Liver (tissue), 9 donors: ENCODE data around the gene TRMT11. TPM values are rescaled to one million over a fixed set of nuclear protein-coding genes. Genes with fewer than 3 reads are reported as not detected.

Experiments
- DNase-seq: peaks from one replicate; pipeline ENCODE4 v3.0.0-alpha.2; 2017; ENCODE audit warnings: low spot score
- H3K27ac ChIP-seq, 2 donors: one replicate each; pipeline ENCODE4 v1.7.0; 2013; ENCODE audit warnings: inconsistent platforms in 2 of 2, low read length in 2 of 2, control low read depth in 1 of 2, low read depth in 1 of 2, mild to moderate bottlenecking in 1 of 2
- H3K27me3 ChIP-seq, 4 donors: one replicate each; pipeline versions ENCODE4 v1.6.1 to v1.7.0; 2013; ENCODE audit warnings: low read length in 3 of 4, inconsistent platforms in 1 of 4, mild to moderate bottlenecking in 1 of 4, moderate library complexity in 1 of 4; ENCODE audit not compliant: control insufficient read depth in 4 of 4, insufficient read depth in 4 of 4
- H3K36me3 ChIP-seq, 4 donors: one replicate each; pipeline versions ENCODE4 v1.6.1 to v1.7.0; 2013; ENCODE audit warnings: low read length in 3 of 4, mild to moderate bottlenecking in 3 of 4, low read depth in 1 of 4, moderate library complexity in 1 of 4; ENCODE audit not compliant: control insufficient read depth in 4 of 4, insufficient read depth in 3 of 4
- H3K4me1 ChIP-seq, 4 donors: one replicate each; pipeline versions ENCODE4 v1.6.1 to v1.7.0; 2013; ENCODE audit warnings: low read length in 3 of 4, mild to moderate bottlenecking in 3 of 4, moderate library complexity in 1 of 4; ENCODE audit not compliant: control insufficient read depth in 4 of 4, insufficient read depth in 4 of 4
- H3K4me3 ChIP-seq, 3 donors: one replicate each; pipeline versions ENCODE4 v1.6.1 to v1.7.0; 2013; ENCODE audit warnings: low read length in 3 of 3, control low read depth in 1 of 3, low read depth in 1 of 3, mild to moderate bottlenecking in 1 of 3
- H3K9ac ChIP-seq, 2 donors: one replicate each; pipeline ENCODE4 v1.7.0; 2013; ENCODE audit warnings: low read length in 2 of 2, mild to moderate bottlenecking in 2 of 2, moderate library complexity in 2 of 2, control low read depth in 1 of 2, low read depth in 1 of 2
- H3K9me3 ChIP-seq, 4 donors: one replicate each; pipeline versions ENCODE4 v1.6.1 to v1.7.0; 2013; ENCODE audit warnings: low read length in 3 of 4; ENCODE audit not compliant: control insufficient read depth in 4 of 4
- EGR1 ChIP-seq, 2 donors: IDR thresholded peaks; 2 replicates each; pipeline ENCODE4 v1.6.1; 2016 to 2018; ENCODE audit warnings: antibody characterized with exemption in 2 of 2, low read depth in 2 of 2
- FOXA1 ChIP-seq: IDR thresholded peaks from 2 replicates; pipeline ENCODE4 v1.6.1; 2016; ENCODE audit warnings: antibody characterized with exemption
- FOXA2 ChIP-seq: IDR thresholded peaks from 2 replicates; pipeline ENCODE4 v1.6.1; 2016; ENCODE audit warnings: antibody characterized with exemption
- GABPA ChIP-seq, 2 donors: IDR thresholded peaks in 1 of 2; conservative IDR thresholded peaks in 1 of 2; 2 replicates each; pipeline ENCODE4 v1.6.1; 2016; ENCODE audit warnings: antibody characterized with exemption in 2 of 2, mild to moderate bottlenecking in 1 of 2, moderate library complexity in 1 of 2
- HNF4A ChIP-seq, 2 donors: conservative IDR thresholded peaks; 2 replicates each; pipeline ENCODE4 v1.6.1; 2016; ENCODE audit warnings: antibody characterized with exemption in 2 of 2, mild to moderate bottlenecking in 2 of 2
- HNF4G ChIP-seq: IDR thresholded peaks from 2 replicates; pipeline ENCODE4 v1.6.1; 2016; ENCODE audit warnings: antibody characterized with exemption
- JUND ChIP-seq, 2 donors: IDR thresholded peaks; 2 replicates each; pipeline ENCODE4 v1.6.1; 2016; ENCODE audit warnings: antibody characterized with exemption in 2 of 2
- RAD21 ChIP-seq, 2 donors: IDR thresholded peaks; 2 replicates each; pipeline ENCODE4 v1.6.1; 2016; ENCODE audit warnings: antibody characterized with exemption in 2 of 2, mild to moderate bottlenecking in 2 of 2
- REST ChIP-seq: IDR thresholded peaks from 2 replicates; pipeline ENCODE4 v1.6.1; 2016; ENCODE audit warnings: antibody characterized with exemption, mild to moderate bottlenecking
- RXRA ChIP-seq, 2 donors: IDR thresholded peaks; 2 replicates each; pipeline ENCODE4 v1.6.1; 2017 to 2018; ENCODE audit warnings: antibody characterized with exemption in 2 of 2, mild to moderate bottlenecking in 1 of 2
- SP1 ChIP-seq: IDR thresholded peaks from 2 replicates; pipeline ENCODE4 v1.6.1; 2018; ENCODE audit warnings: antibody characterized with exemption, mild to moderate bottlenecking
- TAF1 ChIP-seq: conservative IDR thresholded peaks from 2 replicates; pipeline ENCODE4 v1.6.1; 2016; ENCODE audit warnings: antibody characterized with exemption, mild to moderate bottlenecking
- YY1 ChIP-seq: IDR thresholded peaks from 2 replicates; pipeline ENCODE4 v1.6.1; 2016; ENCODE audit warnings: antibody characterized with exemption, mild to moderate bottlenecking
- ZBTB33 ChIP-seq: IDR thresholded peaks from 2 replicates; pipeline ENCODE4 v1.6.1; 2016; ENCODE audit warnings: antibody characterized with exemption
- WGBS: extraction: QIAGEN DNeasy Blood & Tissue Kit; methylation state at CpG from one replicate; pipeline ENCODE4 v1.1.7; 2013; 5-methylcytosine and 5-hydroxymethylcytosine counted together
- polyA plus RNA-seq, 2 donors: library from polyadenylated mRNA; stranded (reverse) in 1 of 2; unstranded in 1 of 2; fragments of 200-250 nt in 1 of 2; fragments of >200 nt in 1 of 2; fragmentation: Nextera tagmentation in 1 of 2; extraction: Ambion mirVana in 1 of 2; gene quantifications; one replicate each; pipeline versions ENCODE4 v1.2.1 to v1.2.3, GENCODE V29; 2013 to 2015
- total RNA-seq, 2 donors: library from RNA; depleted of rRNA; stranded (reverse); fragments of >200 nt; gene quantifications; one replicate each; pipeline ENCODE4 v1.2.3, GENCODE V29; 2014
- TF ChIP-seq, protein P1 (sequence below): IDR thresholded peaks from 2 replicates; pipeline ENCODE4 v1.6.1; 2016; ENCODE audit warnings: antibody characterized with exemption
- donor health status: healthy.
- donor health status: healthy.
- donor health status: healthy.
- donor health status: healthy.
- donor health status: healthy.

The TRMT11 gene
- total and polyA plus RNA-seq, 4 donors: 9.9 to 82.3 (median 17.2) TPM

- no peak for TF ChIP-seq REST
Observed at GRCh38 chr6:126048635-126049034, 62.3 kb downstream of the TRMT11 start (continued).

- Histone ChIP-seq H3K9ac (no peak overlapping the region), H3K36me3 (peaks cover 2 to 14% (median 9%) of the 10 kb centered on the region in 4 donors), H3K4me1 (peaks cover 6 to 35% (median 28%) of the 10 kb centered on the region in 4 donors), H3K9me3 (no peaks in the 10 kb centered on the region), H3K27me3 (no peaks in the 10 kb centered on the region), H3K4me3 (no peak overlapping the region), H3K27ac (no peak overlapping the region)
- no peak for DNase-seq
- TF ChIP-seq YY1 (no peak), FOXA2 (no peak), EGR1 (IDR thresholded peaks at IDR 0.05; ENCODE audit: low read depth in 2 of 2) (no peak), HNF4A (conservative IDR thresholded peaks at IDR 0.05) (no peak)
- WGBS: 99% methylated on average over 1 of the region's 1 CpG
Observed at GRCh38 chr6:126050795-126051194, 64.5 kb downstream of the TRMT11 start.

- H3K27me3 ChIP-seq: no peaks in the 10 kb centered on the region
- no peak overlapping the region for H3K4me3 ChIP-seq
- WGBS: 92% methylated on average over 3 of the region's 3 CpGs
- H3K4me1 ChIP-seq: peaks cover 6 to 32% (median 28%) of the 10 kb centered on the region in 4 donors
- H3K9ac ChIP-seq: no peak overlapping the region
- no peak for DNase-seq
- peaks cover 2 to 14% (median 8%) of the 10 kb centered on the region in 4 donors for H3K36me3 ChIP-seq
- no peaks in the 10 kb centered on the region for H3K9me3 ChIP-seq
- peak overlapping the region in 1 of 2 donors; percentile 7 for H3K27ac ChIP-seq
- TF ChIP-seq YY1 (no peak), HNF4A (conservative IDR thresholded peaks at IDR 0.05) (no peak), REST (no peak), FOXA1 (no peak), RXRA (IDR thresholded peaks at IDR 0.05) (no peak)
Observed at GRCh38 chr6:126051791-126052190, 65.5 kb downstream of the TRMT11 start.

DNA sequence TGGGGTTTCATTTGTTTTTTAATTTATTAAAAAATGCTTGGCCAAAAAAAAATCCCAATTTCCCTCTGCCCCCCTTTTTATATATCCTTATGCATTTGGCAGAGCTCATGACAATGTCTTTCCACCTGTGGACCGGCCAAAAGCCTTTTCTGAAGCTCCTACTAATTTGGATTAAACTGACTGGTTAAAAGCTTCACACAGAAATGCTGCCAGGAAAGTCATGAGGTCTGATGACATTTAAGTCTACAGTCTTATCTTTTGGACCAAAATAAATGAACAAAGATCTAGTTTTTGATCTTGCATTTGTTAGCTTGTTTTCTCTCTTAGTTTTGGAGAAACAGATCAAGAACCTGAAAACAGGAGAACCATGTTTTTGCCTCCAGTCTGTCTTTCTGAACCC lies 66.1 kb downstream of the TRMT11 start:
- no peak for TF ChIP-seq HNF4G
- TF ChIP-seq TAF1: no peak
- TF ChIP-seq YY1: no peak
- TF ChIP-seq, protein P1, sequence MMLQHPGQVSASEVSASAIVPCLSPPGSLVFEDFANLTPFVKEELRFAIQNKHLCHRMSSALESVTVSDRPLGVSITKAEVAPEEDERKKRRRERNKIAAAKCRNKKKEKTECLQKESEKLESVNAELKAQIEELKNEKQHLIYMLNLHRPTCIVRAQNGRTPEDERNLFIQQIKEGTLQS: no peak
- TF ChIP-seq SP1: no peak
- no peak for TF ChIP-seq GABPA (IDR thresholded peaks at IDR 0.05 in 1 of 2, conservative IDR thresholded peaks at IDR 0.05 in 1 of 2)
- no peak for TF ChIP-seq EGR1 (IDR thresholded peaks at IDR 0.05; ENCODE audit: low read depth in 2 of 2)
- no peak for TF ChIP-seq FOXA1
- peak in 1 of 2 donors; percentile 54 for TF ChIP-seq JUND (IDR thresholded peaks at IDR 0.05)
- TF ChIP-seq ZBTB33: no peak
- peak; percentile 27 to 52 for TF ChIP-seq HNF4A (conservative IDR thresholded peaks at IDR 0.05)
- TF ChIP-seq RXRA (IDR thresholded peaks at IDR 0.05): peak in 1 of 2 donors; percentile 56
- TF ChIP-seq RAD21 (IDR thresholded peaks at IDR 0.05): no peak
- no peak for DNase-seq
- peak overlapping the region in 1 of 2 donors; percentile 65 for H3K27ac ChIP-seq
- peaks cover 1 to 9% (median 5%) of the 10 kb centered on the region in 4 donors for H3K36me3 ChIP-seq
- no peaks in the 10 kb centered on the region for H3K27me3 ChIP-seq
- H3K4me1 ChIP-seq: peaks cover 6 to 32% (median 28%) of the 10 kb centered on the region in 4 donors
- H3K9me3 ChIP-seq: no peaks in the 10 kb centered on the region
- H3K4me3 ChIP-seq: no peak overlapping the region
- no peak overlapping the region for H3K9ac ChIP-seq
- WGBS: 14% methylated on average over 1 of the region's 1 CpG
